ENCODE results near the gene FEV.

FEV gene

DNA sequence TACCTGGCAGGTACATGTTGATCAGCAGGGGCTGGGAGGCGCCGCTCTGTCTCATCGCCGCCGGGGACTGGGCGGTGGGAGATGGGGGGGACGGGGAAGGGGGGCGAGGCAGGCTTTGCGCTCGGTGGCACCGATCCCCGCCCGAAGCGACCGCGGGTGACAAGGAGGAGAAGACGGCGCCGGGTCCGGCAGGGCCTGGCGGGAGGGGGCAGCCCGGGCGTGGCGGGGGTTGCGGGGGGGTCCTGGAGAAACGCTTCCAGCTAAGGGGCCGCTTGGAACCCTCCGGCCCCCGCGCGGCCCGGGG lies at the start of gene FEV:
TSS of gene FEV (minus strand) at position 164 of the 304 bp plus-strand sequence. CDS start at position 55, 109 bp downstream.
- Mint-ChIP-seq H3K9me3 (no peaks in the 10 kb centered on the region), H3K27ac (peak within 1 kb of the TSS; percentile 80), H3K4me1 (peaks cover 25 to 39% of the 10 kb centered on the region in 2 donors), H3K27me3 (peaks cover 85 to 90% of the 10 kb centered on the region in 2 donors), H3K36me3 (peaks cover 0 to 2% of the 10 kb centered on the region in 2 donors), H3K4me3 (peak within 1 kb of the TSS; percentile 10 to 31)
- no peak for ATAC-seq (replicated peaks)
- no peak for DNase-seq

DNA sequence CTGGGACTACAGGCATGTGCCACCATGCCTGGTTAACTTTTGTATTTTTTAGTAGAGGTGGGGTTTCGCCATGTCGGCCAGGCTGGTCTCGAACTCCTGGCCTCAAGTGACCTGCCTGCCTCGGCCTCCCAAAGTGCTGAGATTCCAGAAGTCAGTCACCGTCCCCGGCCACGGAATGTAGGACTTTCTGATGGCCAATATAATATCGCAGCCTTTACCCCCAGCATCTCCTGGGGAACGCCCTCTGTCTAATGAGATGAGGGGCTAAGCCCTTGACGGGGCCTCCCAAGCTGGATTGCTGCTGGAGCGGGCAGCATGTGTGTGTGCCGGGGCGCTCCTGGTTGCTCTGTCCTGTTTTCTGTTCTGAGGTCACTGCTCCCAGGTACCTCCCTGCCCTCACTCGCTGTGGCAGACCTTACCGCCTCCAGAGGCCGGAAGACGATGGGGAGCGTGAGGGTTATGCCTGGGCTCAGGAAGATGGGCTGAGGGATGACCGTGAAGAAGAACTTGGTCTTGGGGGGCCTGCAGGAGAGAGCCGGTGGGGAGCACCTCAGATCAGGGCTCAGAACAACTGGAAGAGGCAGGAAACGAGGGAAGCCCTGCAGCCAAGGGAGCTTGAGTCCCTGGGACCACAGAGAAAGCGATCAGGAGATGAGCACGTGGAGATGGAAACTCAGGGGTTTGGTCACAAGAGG lies 47.2 kb upstream of the FEV start:
- Mint-ChIP-seq H3K27ac (no peak overlapping the region), H3K36me3 (no peaks in the 10 kb centered on the region), H3K4me3 (no peak overlapping the region), H3K9me3 (no peaks in the 10 kb centered on the region), H3K4me1 (peaks cover 1 to 5% of the 10 kb centered on the region in 2 donors), H3K27me3 (peaks cover 52 to 79% of the 10 kb centered on the region in 2 donors)
- DNase-seq: no peak
- no peak for ATAC-seq (replicated peaks)

- peaks cover 1 to 5% of the 10 kb centered on the region in 2 donors for H3K4me1 Mint-ChIP-seq
- DNase-seq (no peak), ATAC-seq (replicated peaks) (no peak)
- H3K36me3 Mint-ChIP-seq: no peaks in the 10 kb centered on the region
- no peaks in the 10 kb centered on the region for H3K9me3 Mint-ChIP-seq
- H3K27ac Mint-ChIP-seq: no peak overlapping the region
- no peak overlapping the region for H3K4me3 Mint-ChIP-seq
- peaks cover 47 to 78% of the 10 kb centered on the region in 2 donors for H3K27me3 Mint-ChIP-seq
Measured at GRCh38 chr2:219031005-219031738, 46.2 kb upstream of the FEV start.

GRCh38 chr2:219030177-219030940 lies 45.4 kb upstream of the FEV start:
- Mint-ChIP-seq H3K4me3 (no peak overlapping the region), H3K36me3 (no peaks in the 10 kb centered on the region), H3K4me1 (peaks cover 1 to 5% of the 10 kb centered on the region in 2 donors), H3K27ac (no peak overlapping the region), H3K9me3 (no peaks in the 10 kb centered on the region), H3K27me3 (peaks cover 38 to 70% of the 10 kb centered on the region in 2 donors)
- ATAC-seq (replicated peaks) (peak; percentile 10 to 24), DNase-seq (no peak)

GRCh38 chr2:219029829-219030165 lies 44.8 kb upstream of the FEV start:
- Mint-ChIP-seq H3K9me3 (no peaks in the 10 kb centered on the region), H3K27ac (no peak overlapping the region), H3K27me3 (peaks cover 41 to 65% of the 10 kb centered on the region in 2 donors), H3K36me3 (no peaks in the 10 kb centered on the region), H3K4me1 (peaks cover 1 to 5% of the 10 kb centered on the region in 2 donors), H3K4me3 (no peak overlapping the region)
- peak; percentile 88 to 92 for ATAC-seq (replicated peaks)
- DNase-seq: peak; percentile 44

DNA sequence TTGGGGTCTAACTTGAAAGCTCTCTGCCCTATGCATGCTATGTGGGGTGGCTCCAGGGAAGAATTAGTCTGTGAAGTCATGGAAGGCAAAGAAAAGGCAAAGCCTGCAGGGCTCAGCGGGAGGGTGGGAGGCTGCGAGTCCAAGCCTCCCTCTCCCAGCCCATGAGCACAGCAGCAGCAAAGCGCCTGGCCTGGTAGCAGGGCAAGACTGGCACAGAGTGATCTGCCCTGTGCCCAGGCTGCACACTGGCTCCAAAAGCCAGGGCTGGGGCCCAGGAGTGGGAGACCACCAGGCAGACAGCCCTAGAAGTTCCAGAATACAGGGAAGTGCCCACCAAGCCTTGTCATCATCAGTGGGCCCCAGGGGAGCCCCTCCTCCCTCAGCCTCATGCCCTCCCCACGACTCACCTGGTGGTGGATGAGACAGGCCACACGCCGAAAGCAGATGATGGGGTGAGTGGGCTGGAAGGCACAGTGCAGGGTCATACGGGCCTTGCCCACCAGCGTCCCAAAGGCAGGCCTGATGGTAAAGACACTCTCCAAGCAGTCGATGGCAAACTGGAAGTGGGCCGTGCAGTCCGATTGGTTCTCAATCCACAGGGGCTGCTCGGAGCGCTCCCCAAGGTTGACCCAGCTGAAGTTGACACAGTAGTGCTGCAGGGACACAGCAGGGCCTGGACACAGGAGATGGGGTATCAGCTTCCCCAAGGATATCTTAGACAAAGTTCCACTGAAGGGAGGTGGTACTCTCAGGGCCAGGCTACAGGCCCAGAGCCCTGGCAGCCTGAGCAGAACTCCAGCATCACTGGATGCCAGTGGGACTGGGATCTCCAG lies 44.2 kb upstream of the FEV start:
- Mint-ChIP-seq H3K27ac (no peak overlapping the region), H3K27me3 (peaks cover 37 to 59% of the 10 kb centered on the region in 2 donors), H3K4me1 (peaks cover 1 to 5% of the 10 kb centered on the region in 2 donors), H3K9me3 (no peaks in the 10 kb centered on the region), H3K36me3 (no peaks in the 10 kb centered on the region), H3K4me3 (no peak overlapping the region)
- ATAC-seq (replicated peaks) (peak; percentile 28 to 41), DNase-seq (no peak)

DNA sequence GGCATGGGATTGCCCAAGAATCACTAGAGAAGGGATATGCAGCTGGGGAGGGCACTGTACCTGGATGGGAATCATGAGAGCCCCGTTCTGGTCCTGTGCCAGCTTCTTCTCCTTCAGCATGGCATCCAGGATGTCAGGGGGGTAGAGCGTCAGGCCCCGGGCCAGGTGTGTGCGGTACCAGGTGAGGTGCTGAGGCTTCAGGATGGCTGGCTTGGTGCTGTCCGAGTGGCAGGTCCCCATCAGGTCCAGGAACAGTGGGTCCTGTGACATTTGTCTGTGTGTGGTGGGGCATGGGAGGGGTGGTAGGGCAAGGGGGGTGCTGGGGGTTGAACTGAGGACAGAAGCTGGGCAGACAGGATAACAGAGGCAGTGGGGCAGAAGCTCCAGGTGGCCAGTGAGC lies 43.2 kb upstream of the FEV start:
- H3K36me3 Mint-ChIP-seq: no peaks in the 10 kb centered on the region
- DNase-seq (no peak), ATAC-seq (replicated peaks) (no peak)
- no peak overlapping the region for H3K27ac Mint-ChIP-seq
- no peaks in the 10 kb centered on the region for H3K9me3 Mint-ChIP-seq
- H3K4me1 Mint-ChIP-seq: peaks cover 1 to 5% of the 10 kb centered on the region in 2 donors
- peaks cover 29 to 60% of the 10 kb centered on the region in 2 donors for H3K27me3 Mint-ChIP-seq
- H3K4me3 Mint-ChIP-seq: no peak overlapping the region

GRCh38 chr2:219027511-219028055 lies 42.6 kb upstream of the FEV start:
- peaks cover 1 to 5% of the 10 kb centered on the region in 2 donors for H3K4me1 Mint-ChIP-seq
- peaks cover 32 to 61% of the 10 kb centered on the region in 2 donors for H3K27me3 Mint-ChIP-seq
- no peak overlapping the region for H3K4me3 Mint-ChIP-seq
- H3K36me3 Mint-ChIP-seq: no peaks in the 10 kb centered on the region
- DNase-seq (no peak), ATAC-seq (replicated peaks) (no peak)
- no peak overlapping the region for H3K27ac Mint-ChIP-seq
- H3K9me3 Mint-ChIP-seq: no peaks in the 10 kb centered on the region

GRCh38 chr2:219026946-219027345 lies 42.0 kb upstream of the FEV start:
- peaks cover 1 to 5% of the 10 kb centered on the region in 2 donors for H3K4me1 Mint-ChIP-seq
- H3K4me3 Mint-ChIP-seq: no peak overlapping the region
- H3K9me3 Mint-ChIP-seq: no peaks in the 10 kb centered on the region
- peaks cover 25 to 58% of the 10 kb centered on the region in 2 donors for H3K27me3 Mint-ChIP-seq
- no peaks in the 10 kb centered on the region for H3K36me3 Mint-ChIP-seq
- no peak overlapping the region for H3K27ac Mint-ChIP-seq
- DNase-seq: no peak
- no peak for ATAC-seq (replicated peaks)

- DNase-seq: no peak
- Mint-ChIP-seq H3K27me3 (peaks cover 19 to 53% of the 10 kb centered on the region in 2 donors), H3K36me3 (no peaks in the 10 kb centered on the region), H3K9me3 (no peaks in the 10 kb centered on the region), H3K27ac (no peak overlapping the region), H3K4me3 (no peak overlapping the region), H3K4me1 (peaks cover 1 to 5% of the 10 kb centered on the region in 2 donors)
- no peak for ATAC-seq (replicated peaks)
Measured at GRCh38 chr2:219025637-219026585, 40.9 kb upstream of the FEV start.

DNA sequence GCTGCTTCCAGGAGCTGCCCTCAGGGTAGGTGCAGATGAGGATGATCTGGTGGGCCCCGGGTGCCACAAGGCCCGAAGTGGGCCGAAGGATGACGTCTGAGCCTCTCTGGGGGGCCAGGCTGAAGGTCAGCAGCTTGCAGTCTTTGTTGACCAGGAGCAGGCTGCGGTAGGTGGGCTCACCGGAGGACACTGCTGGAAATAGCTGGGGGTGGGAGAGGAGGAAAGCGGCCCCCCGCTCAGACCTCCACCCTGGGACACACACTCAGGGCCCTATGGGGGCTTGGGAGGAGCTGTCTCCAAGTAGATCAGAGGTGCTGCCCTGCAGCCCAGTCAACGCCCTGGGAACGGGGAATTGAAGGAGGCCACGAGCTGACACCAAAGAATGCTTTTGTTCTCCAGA lies 39.1 kb upstream of the FEV start:
- H3K9me3 Mint-ChIP-seq: no peaks in the 10 kb centered on the region
- H3K27me3 Mint-ChIP-seq: peaks cover 12 to 51% of the 10 kb centered on the region in 2 donors
- no peaks in the 10 kb centered on the region for H3K36me3 Mint-ChIP-seq
- DNase-seq: no peak
- H3K4me1 Mint-ChIP-seq: no peaks in the 10 kb centered on the region
- no peak overlapping the region for H3K27ac Mint-ChIP-seq
- H3K4me3 Mint-ChIP-seq: no peak overlapping the region
- no peak for ATAC-seq (replicated peaks)

DNA sequence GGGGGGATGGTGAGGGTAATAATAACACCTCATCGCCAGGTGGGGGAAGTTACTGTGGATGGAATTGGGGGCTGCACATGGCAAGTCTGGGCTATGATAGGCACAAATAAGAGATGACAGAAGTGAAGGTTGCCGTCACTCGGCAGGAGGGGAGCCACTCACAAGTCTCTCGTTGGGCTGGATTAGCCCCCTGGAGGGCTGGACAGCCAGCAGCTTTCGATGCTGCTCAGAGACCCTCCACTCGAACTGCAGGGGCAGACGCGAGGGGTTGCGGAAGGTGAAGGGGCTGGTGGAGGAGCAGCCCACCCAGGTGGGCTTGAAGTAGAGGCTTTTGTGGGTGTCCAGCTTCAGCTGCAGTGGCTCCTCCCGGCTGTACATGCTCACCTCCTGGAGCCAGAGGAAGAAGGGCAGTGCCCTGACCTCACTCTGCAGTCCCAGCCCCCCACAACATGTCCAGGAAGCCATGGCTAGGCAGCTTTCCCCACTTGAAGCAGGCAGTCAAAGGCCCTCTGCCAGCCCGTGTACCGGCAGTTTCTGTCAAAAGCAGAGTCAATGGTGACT lies 38.1 kb upstream of the FEV start:
- H3K4me3 Mint-ChIP-seq: no peak overlapping the region
- no peak overlapping the region for H3K27ac Mint-ChIP-seq
- no peaks in the 10 kb centered on the region for H3K36me3 Mint-ChIP-seq
- peaks cover 12 to 58% of the 10 kb centered on the region in 2 donors for H3K27me3 Mint-ChIP-seq
- no peak for DNase-seq
- no peaks in the 10 kb centered on the region for H3K4me1 Mint-ChIP-seq
- no peak for ATAC-seq (replicated peaks)
- H3K9me3 Mint-ChIP-seq: no peaks in the 10 kb centered on the region

DNA sequence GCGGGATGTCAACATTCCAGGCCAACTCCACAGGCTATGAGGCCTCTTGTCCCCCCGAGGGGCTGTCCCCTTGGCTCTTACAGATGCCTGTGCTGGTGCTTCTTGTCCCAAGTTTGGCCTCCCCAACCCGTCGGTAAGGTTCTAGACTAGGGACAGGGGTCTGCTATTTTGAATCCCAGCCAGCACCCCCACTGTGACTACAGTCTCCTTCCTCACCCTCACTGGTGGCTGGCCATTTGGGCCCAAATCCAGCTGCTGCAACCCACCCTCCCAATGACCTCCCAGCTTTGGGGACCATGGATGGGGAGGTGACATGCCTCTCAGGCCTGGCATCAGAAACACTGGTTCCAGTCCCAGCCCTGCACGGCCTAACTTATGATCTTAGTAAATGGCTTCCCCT lies 37.6 kb upstream of the FEV start:
- Mint-ChIP-seq H3K27me3 (peaks cover 17 to 58% of the 10 kb centered on the region in 2 donors), H3K4me3 (no peak overlapping the region)
- no peak for ATAC-seq (replicated peaks)

More for the DNA sequence above, 37.6 kb upstream of the FEV start:
- H3K36me3 Mint-ChIP-seq: no peaks in the 10 kb centered on the region
- no peaks in the 10 kb centered on the region for H3K4me1 Mint-ChIP-seq
- H3K27ac Mint-ChIP-seq: peak overlapping the region; percentile 47
- no peaks in the 10 kb centered on the region for H3K9me3 Mint-ChIP-seq
- no peak for DNase-seq
